ENCODE results near the gene ZNF765.

DNA sequence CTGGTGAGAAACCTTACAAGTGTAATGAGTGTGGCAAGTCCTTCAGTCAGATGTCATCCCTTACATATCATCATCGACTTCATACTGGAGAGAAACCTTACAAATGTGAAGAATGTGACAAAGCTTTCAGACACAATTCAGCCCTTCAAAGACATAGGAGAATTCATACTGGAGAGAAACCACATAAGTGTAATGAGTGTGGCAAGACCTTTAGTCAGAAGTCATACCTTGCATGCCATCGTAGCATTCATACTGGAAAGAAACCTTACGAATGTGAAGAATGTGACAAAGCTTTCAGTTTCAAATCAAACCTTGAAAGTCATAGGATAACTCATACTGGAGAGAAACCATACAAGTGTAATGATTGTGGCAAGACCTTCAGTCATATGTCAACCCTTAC is 13.6 kb upstream of the ZNF765 start:
- TF ChIP-seq, protein P1, sequence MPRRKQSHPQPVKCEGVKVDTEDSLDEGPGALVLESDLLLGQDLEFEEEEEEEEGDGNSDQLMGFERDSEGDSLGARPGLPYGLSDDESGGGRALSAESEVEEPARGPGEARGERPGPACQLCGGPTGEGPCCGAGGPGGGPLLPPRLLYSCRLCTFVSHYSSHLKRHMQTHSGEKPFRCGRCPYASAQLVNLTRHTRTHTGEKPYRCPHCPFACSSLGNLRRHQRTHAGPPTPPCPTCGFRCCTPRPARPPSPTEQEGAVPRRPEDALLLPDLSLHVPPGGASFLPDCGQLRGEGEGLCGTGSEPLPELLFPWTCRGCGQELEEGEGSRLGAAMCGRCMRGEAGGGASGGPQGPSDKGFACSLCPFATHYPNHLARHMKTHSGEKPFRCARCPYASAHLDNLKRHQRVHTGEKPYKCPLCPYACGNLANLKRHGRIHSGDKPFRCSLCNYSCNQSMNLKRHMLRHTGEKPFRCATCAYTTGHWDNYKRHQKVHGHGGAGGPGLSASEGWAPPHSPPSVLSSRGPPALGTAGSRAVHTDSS (tag by site-specific recombination; IDR thresholded peaks at IDR 0.05): no peak
- TF ChIP-seq CTCF (tag by site-specific recombination; IDR thresholded peaks at IDR 0.05): no peak
- TF ChIP-seq ZNF132 (tag by site-specific recombination; IDR thresholded peaks at IDR 0.05; ENCODE audit: borderline replicate concordance): no peak
- TF ChIP-seq TSHZ1 (tag by site-specific recombination; IDR thresholded peaks at IDR 0.05; ENCODE audit: borderline replicate concordance): no peak
- TF ChIP-seq, protein P2, sequence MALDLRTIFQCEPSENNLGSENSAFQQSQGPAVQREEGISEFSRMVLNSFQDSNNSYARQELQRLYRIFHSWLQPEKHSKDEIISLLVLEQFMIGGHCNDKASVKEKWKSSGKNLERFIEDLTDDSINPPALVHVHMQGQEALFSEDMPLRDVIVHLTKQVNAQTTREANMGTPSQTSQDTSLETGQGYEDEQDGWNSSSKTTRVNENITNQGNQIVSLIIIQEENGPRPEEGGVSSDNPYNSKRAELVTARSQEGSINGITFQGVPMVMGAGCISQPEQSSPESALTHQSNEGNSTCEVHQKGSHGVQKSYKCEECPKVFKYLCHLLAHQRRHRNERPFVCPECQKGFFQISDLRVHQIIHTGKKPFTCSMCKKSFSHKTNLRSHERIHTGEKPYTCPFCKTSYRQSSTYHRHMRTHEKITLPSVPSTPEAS (tag by site-specific recombination; IDR thresholded peaks at IDR 0.05): no peak
- no peak for TF ChIP-seq ZNF2 (tag by site-specific recombination; IDR thresholded peaks at IDR 0.05)
- TF ChIP-seq, protein P3, sequence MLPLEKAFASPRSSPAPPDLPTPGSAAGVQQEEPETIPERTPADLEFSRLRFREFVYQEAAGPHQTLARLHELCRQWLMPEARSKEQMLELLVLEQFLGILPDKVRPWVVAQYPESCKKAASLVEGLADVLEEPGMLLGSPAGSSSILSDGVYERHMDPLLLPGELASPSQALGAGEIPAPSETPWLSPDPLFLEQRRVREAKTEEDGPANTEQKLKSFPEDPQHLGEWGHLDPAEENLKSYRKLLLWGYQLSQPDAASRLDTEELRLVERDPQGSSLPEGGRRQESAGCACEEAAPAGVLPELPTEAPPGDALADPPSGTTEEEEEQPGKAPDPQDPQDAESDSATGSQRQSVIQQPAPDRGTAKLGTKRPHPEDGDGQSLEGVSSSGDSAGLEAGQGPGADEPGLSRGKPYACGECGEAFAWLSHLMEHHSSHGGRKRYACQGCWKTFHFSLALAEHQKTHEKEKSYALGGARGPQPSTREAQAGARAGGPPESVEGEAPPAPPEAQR (tag by site-specific recombination; IDR thresholded peaks at IDR 0.05): no peak
- TF ChIP-seq ZNF426 (tag by site-specific recombination; IDR thresholded peaks at IDR 0.05): no peak
- TF ChIP-seq ZNF792 (tag by site-specific recombination; IDR thresholded peaks at IDR 0.05): no peak
- no peak for TF ChIP-seq ZNF530 (tag by site-specific recombination; IDR thresholded peaks at IDR 0.05; ENCODE audit: low read depth)

Data from HEK293 (cell line).